GM18909 (cell line): Measurements from ENCODE around the gene CIB1.

Experiments
- ATAC-seq: cut with Tn5 transposase; IDR thresholded peaks from one replicate; pipeline ENCODE4 v1.9.1; 2021; ENCODE audit warnings: mild to moderate bottlenecking; ENCODE audit not compliant: unreplicated experiment, poor library complexity

Gene CIB1

GRCh38 chr15:90241343-90242192, 7.8 kb upstream of the CIB1 start:
- no peak for ATAC-seq

GRCh38 chr15:90240856-90241255, 7.1 kb upstream of the CIB1 start:
- ATAC-seq: no peak

- no peak for ATAC-seq
Measured at GRCh38 chr15:90239371-90239770, 5.6 kb upstream of the CIB1 start.

GRCh38 chr15:90234096-90234988, 601 bp upstream of the CIB1 start, which contains the start of gene GDPGP1:
GDPGP1 (plus strand) TSS chr15:90234209; CDS start chr15:90240909, 6,700 bp downstream.
- ATAC-seq: peak; percentile 80

- no peak for ATAC-seq
Measured at GRCh38 chr15:90232941-90233386, 777 bp downstream of the CIB1 start.

- no peak for ATAC-seq
Measured at GRCh38 chr15:90232196-90232595, 1.5 kb downstream of the CIB1 start.

GRCh38 chr15:90231028-90232017, 2.4 kb downstream of the CIB1 start:
- no peak for ATAC-seq

- ATAC-seq: no peak
Measured at GRCh38 chr15:90230610-90231009, 3.1 kb downstream of the CIB1 start.

- ATAC-seq: no peak
Measured at GRCh38 chr15:90230071-90230494, 3.7 kb downstream of the CIB1 start.

- ATAC-seq: no peak
Measured at GRCh38 chr15:90228960-90229359, 4.8 kb downstream of the CIB1 start.

- ATAC-seq: no peak
Measured at GRCh38 chr15:90227816-90228772, 5.6 kb downstream of the CIB1 start.

- ATAC-seq: no peak
Measured at GRCh38 chr15:90227336-90227735, 6.4 kb downstream of the CIB1 start.

GRCh38 chr15:90225504-90226234, 8.1 kb downstream of the CIB1 start:
- no peak for ATAC-seq

GRCh38 chr15:90225047-90225446, 8.7 kb downstream of the CIB1 start:
- ATAC-seq: no peak

- ATAC-seq: no peak
Measured at GRCh38 chr15:90223441-90224165, 10.1 kb downstream of the CIB1 start.

GRCh38 chr15:90222547-90222946, 11.2 kb downstream of the CIB1 start:
- ATAC-seq: no peak

- ATAC-seq: no peak
Measured at GRCh38 chr15:90221246-90221900, 12.4 kb downstream of the CIB1 start.
